ENCODE results near the gene KIAA0753. TPM values are rescaled to one million over a fixed set of nuclear protein-coding genes. Genes with fewer than 3 reads are reported as not detected.
"Not testable (repeated sequence)": the region's sequence is repeated elsewhere in the genome, so short reads cannot be mapped to it uniquely, and the experiment has no call there.

KIAA0753 gene
- polyA plus RNA-seq, 5 donors, result 25.1 to 45.0 (median 38.4) TPM

- no peak for DNase-seq
These were observed 29.1 kb upstream of the KIAA0753 start for GRCh38 chr17:6669479-6670212.

GRCh38 chr17:6668727-6669425 lies 28.4 kb upstream of the KIAA0753 start:
- no peak for DNase-seq

GRCh38 chr17:6668219-6668618 lies 27.7 kb upstream of the KIAA0753 start:
- DNase-seq, result no peak

- DNase-seq, result no peak
These were observed 27.0 kb upstream of the KIAA0753 start for GRCh38 chr17:6667516-6667915.

- DNase-seq, result no peak
These were observed 26.0 kb upstream of the KIAA0753 start for GRCh38 chr17:6666557-6666956.

- peak; percentile 59 to 74 for DNase-seq
These were observed 25.6 kb upstream of the KIAA0753 start for GRCh38 chr17:6666077-6666521.

GRCh38 chr17:6663200-6663599 lies 22.7 kb upstream of the KIAA0753 start:
- DNase-seq, result not testable (repeated sequence)

- DNase-seq, result no peak
These were observed 20.9 kb upstream of the KIAA0753 start for GRCh38 chr17:6661464-6661848.

- no peak for DNase-seq
These were observed 20.4 kb upstream of the KIAA0753 start for GRCh38 chr17:6660805-6661463.

GRCh38 chr17:6660101-6660500 lies 19.6 kb upstream of the KIAA0753 start:
- DNase-seq, result no peak

GRCh38 chr17:6658411-6658810 lies 17.9 kb upstream of the KIAA0753 start:
- DNase-seq, result not testable (repeated sequence)

- no peak for DNase-seq
These were observed 17.2 kb upstream of the KIAA0753 start for GRCh38 chr17:6657633-6658287.

- DNase-seq, result not testable (repeated sequence)
These were observed 16.5 kb upstream of the KIAA0753 start for GRCh38 chr17:6656797-6657632.

GRCh38 chr17:6655732-6656361 lies 15.3 kb upstream of the KIAA0753 start:
- not testable (repeated sequence) for DNase-seq

GRCh38 chr17:6654841-6655731 lies 14.6 kb upstream of the KIAA0753 start:
- no peak for DNase-seq

GRCh38 chr17:6651919-6652452 lies 11.5 kb upstream of the KIAA0753 start:
- peak; percentile 49 to 60 for DNase-seq

GRCh38 chr17:6651354-6651918 lies 10.9 kb upstream of the KIAA0753 start, which contains the start of the genes C17orf100 and MED31:
C17orf100 (plus strand) TSS chr17:6651762; CDS start chr17:6651914, 152 bp downstream.
MED31 (minus strand) TSS chr17:6651605; CDS start chr17:6651528, 77 bp downstream.
- DNase-seq, result peak; percentile 89 to 90

- DNase-seq, result no peak
These were observed 7.7 kb upstream of the KIAA0753 start for GRCh38 chr17:6648181-6648580.
